Activated CD4-positive, alpha-beta T cell treated with anti-CD3 and anti-CD28 coated beads for 24 hours (primary cell): ENCODE results near the gene EXD3.

Source experiments
- DNase-seq, 2 donors: peaks; one replicate each; pipeline ENCODE4 v3.0.0-alpha.2; 2020; ENCODE audit warnings: low read depth in 2 of 2

EXD3 gene

GRCh38 chr9:137306066-137306849 lies 116.7 kb downstream of the EXD3 start:
- no peak for DNase-seq

- no peak for DNase-seq
These were observed 117.2 kb downstream of the EXD3 start for GRCh38 chr9:137305798-137306065.

GRCh38 chr9:137305060-137305797 lies 117.7 kb downstream of the EXD3 start:
- DNase-seq: peak; percentile 44 to 62

- DNase-seq: no peak
These were observed 118.4 kb downstream of the EXD3 start for GRCh38 chr9:137304383-137305059.

GRCh38 chr9:137303893-137304382 lies 119.0 kb downstream of the EXD3 start:
- no peak for DNase-seq

GRCh38 chr9:137303151-137303892 lies 119.6 kb downstream of the EXD3 start:
- DNase-seq: no peak

DNA sequence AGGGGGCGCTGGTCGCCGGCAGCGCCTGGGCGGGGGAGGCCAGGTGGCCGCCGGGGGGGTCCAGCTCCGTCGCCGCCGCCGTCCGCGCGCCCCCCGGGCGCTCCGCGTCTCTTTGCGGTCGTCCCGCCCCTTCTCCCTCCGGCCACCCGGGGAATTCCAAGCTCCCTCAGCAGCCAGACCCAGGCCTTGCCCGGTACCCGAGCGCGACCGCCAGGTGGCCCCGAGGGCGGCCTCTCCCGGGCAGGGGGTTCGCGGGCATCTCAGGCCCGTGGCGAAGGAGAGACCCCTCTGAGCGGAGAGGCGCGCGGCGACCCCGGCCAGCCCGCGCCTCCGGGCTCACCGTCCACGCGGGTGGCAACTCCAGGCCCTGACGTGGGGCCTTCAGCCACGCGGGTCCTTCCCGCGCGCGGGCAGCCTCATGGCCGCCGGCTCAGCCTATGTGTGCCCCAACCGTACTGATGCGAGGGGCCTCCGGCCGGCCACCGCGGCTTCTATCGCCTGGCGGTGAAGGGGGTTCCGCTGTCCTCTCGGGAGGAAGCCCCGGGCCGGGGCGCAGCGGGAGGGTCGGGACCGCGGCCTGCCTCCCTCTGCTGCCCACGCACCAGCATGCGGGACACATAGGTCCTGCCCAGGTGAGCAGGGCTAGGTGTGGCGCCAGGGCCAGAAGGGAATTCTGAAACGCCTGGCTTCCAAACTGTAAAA lies 120.4 kb downstream of the EXD3 start:
- DNase-seq: no peak

DNA sequence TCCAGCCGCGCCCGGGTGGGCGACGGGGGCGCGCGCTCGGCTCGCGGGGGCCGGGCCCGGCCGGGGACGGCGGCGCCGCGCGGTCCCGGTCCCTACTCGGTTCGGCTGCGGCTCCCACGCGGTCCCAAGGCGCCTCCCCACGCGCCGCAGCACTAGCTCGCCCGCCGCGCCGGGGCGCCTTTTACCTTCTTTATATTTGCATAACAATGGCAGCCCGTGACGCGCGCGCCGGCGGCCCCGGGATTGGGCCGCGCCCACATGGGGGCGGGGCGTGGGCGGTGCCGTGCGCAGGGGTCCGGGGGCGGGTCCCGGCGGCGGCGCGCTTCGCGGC lies 120.9 kb downstream of the EXD3 start, which contains the start of gene NRARP:
NRARP (minus strand) TSS at position 154 of the 331 bp plus-strand sequence. CDS start 343 bp downstream, outside the sequence.
- DNase-seq: peak; percentile 88 to 90

DNA sequence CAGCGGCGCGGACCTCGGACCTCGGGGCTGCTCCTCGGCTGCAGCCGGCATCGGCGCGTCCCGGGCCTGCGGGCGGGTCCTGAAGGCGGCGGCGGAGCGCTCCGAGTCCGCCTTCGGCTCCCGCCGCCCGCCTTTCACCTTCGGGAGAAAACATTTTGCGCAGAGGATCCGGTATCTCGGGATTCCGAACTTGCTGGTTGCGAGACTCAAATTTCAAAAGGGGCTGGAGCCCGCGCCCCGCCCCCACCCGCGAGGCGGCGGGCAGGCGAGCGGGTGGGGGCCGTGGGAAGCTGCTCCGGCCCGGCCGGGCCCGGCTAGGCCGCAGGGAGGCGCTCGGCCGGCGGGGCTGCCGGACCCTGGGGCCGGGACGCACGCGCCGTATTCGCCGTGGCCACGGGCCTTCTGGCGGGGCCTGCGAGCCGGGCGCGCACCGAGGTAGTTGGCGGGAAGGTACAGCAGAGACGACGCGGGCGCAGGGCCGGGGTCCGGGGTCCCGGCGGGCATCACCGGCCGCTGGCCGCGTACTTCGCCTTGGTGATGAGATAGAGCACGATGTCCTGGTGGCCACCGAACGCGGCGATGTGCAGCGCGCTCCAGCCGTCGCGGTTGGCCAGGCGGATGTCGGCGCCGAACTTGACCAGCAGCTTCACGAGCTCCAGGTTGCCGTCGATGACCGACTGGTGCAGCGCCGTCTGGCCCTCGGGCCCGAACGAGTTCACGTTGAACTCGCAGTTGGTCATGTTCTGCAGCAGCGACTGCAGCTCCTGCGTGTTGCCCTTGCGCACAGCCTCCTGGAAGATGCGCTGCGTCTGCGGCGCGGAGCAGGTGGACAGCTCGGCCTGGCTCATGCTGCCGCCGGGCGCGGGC lies 121.6 kb downstream of the EXD3 start:
- no peak for DNase-seq

DNA sequence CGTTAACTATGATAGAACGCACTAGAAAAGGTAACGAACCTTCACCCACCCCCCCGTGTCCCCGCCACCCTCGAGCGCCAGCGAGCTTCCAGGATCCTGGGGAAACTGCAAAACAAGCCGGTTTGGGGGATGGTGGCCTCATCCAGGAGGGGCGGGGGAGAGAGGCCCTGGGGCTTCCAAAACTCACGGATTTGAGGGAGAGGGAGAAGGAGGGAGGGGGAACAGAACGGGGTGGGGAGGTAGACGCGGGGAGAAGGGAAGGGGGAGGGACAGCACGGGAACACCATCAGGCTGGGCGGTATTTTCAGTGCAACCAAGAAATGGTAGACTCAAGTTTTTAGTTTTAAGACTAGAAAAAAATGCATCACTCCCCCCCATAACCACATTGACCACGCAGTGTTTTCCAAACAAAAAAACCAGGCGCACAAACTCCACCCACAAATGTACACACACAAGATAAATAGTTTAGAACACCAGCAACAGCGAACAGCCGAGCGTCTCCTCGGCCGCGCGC lies 122.3 kb downstream of the EXD3 start:
- DNase-seq: no peak

DNA sequence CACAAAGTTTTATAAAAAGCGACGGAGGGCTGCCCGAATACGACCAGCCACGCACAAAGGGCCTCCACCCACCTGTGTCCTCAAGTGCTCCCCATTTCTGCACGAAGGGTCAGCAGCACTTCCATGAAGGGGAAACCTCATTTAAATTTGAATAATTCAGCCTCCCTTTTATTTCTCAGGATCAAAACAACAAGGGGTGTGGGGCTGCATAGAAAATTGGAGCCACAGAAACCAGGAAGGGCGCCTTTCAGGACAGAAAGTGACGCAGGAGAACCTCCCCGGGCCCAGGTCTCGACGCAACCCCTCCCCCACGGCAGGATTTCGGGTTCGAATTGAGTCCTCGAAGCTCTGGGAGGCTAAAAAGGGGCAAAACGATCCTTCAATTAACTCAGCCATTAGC lies 123.0 kb downstream of the EXD3 start:
- DNase-seq: no peak

DNA sequence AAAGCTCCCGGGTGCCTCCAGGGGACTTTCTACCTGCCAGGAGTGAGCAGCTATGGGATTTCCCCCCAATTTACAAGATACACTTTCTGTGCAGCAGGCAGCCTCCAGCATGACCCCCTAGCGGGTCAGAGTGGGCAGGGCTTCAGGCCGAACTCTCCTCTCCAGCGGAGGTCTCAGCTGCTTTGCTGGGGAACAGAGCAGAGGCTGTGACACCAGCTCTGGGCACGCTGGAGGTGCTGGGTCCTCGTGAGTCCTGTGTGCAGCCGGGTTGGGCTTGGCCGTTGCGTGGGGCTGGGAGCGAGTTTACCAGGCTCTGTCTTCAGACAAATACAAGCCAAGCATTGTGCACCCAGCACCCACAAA lies 123.8 kb downstream of the EXD3 start:
- no peak for DNase-seq

GRCh38 chr9:137298401-137299202 lies 124.4 kb downstream of the EXD3 start:
- no peak for DNase-seq

- no peak for DNase-seq
These were observed 125.0 kb downstream of the EXD3 start for GRCh38 chr9:137297966-137298365.

DNA sequence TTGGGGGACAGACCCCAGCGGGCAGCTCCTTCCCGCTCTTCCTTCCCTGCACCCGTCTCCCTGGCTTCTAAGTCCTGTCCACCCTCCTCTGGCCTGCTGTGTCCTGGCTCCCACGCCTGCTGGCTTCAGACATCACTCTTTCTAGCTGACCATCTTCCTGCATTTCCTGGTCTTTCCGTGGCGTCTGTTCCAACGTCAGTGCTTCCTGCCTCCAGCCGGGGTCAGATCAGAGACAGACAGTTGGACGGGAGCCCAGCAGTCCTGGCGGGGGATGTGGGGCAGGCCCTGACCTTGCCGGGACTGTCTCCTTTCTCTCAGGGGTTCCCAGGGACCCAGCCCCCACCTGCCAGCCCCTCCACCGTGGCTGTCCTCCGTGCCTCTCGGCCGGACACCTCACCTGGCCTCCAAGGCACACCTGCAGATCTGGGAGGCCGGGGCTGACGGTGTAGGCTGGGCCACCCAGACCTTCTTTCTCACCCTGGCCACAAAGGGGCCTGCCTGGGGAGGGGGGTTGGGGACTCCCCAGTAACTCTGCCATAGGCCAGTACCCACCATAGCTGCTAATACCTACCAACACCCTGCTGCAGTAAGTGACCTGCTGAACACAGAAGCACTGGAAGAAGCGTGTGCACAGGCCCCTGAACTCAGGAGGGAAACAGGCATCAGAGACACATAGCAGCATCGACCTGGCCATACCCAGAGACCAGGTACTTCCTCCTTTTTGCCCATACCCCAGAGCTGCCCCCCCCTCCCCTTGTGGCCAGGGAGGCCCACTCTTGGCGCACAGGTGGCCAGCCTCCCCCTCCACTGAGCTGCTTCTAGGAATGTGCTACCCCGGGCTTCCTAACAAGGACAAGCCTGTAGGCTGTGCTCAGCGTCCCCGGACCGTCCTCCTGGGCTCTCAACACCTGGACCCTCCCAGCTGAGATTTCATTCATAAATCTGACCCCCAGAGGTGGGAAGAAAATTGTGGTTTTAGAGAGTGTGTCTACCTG lies 126.0 kb downstream of the EXD3 start:
- no peak for DNase-seq

DNA sequence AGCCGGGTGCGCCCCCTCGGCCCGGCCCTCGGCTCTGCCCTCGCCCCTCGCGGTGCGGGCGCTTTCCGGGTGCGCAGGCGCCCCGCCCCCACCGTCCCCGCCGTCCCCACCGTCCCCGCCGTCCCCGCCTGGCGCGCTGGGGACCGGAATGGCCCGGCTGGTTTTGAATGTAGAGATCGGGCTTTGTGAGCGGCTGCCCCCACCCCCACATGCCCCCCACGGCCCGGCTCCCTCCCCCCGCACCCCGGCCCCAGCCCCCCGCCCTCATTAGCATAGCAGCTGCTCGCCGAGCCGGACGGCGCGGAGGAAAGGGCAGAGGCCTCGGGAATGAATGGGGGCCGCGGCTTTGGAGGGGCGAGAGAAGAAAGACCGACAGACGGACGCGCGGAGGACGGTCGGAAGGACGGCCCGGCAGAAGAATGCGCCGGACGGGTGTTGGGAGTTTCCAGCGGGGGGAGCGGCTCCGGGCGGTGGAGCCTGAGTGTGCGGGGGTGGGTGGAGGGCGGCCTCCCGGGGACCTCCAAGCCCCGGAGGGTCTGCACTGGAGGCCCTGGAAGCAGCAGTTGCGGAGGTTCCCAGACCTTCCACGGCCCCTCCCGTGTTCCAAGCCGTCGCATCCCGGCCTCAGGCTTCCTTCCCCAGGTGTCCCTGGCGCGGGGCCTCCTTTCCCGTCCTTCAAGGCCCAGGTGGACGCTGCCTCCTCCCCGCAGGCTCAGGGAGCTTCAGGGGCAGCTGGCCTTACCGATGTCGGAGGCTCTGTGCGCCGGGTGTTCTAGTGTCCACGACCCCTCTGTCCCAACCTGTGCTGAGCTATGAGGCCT lies 126.9 kb downstream of the EXD3 start:
- no peak for DNase-seq

GRCh38 chr9:137295238-137295811 lies 127.6 kb downstream of the EXD3 start:
- DNase-seq: no peak
